Skeletal muscle satellite cell (primary cell): ENCODE data around the gene UBE2L3.
A peak's percentile ranks its signal among the peaks of the same experiment; 100 is the strongest.
"Not testable (repeated sequence)": the region's sequence is repeated elsewhere in the genome, so short reads cannot be mapped to it uniquely, and the experiment has no call there.

ENCODE experiments used
- H3K27me3 ChIP-seq: 2 replicates; pipeline ENCODE4 v1.7.0; 2013; ENCODE audit warnings: low read length; ENCODE audit not compliant: control insufficient read depth, insufficient read depth
- H3K36me3 ChIP-seq: 2 replicates; pipeline ENCODE4 v1.7.0; 2013; ENCODE audit warnings: mild to moderate bottlenecking, control low read depth, low read length; ENCODE audit not compliant: insufficient read depth
- H3K4me1 ChIP-seq: 2 replicates; pipeline ENCODE4 v1.7.0; 2013; ENCODE audit warnings: low read length; ENCODE audit not compliant: control insufficient read depth, insufficient read depth
- H3K4me2 ChIP-seq: 2 replicates; pipeline ENCODE4 v1.7.0; 2013; ENCODE audit warnings: mild to moderate bottlenecking, low read length
- H3K4me3 ChIP-seq: 2 replicates; pipeline ENCODE4 v1.7.0; 2013; ENCODE audit warnings: low read length
- H3K9ac ChIP-seq: 2 replicates; pipeline ENCODE4 v1.7.0; 2013; ENCODE audit warnings: mild to moderate bottlenecking, low read depth, low read length, moderate library complexity
- H3K9me3 ChIP-seq: replicated peaks from 2 replicates; pipeline ENCODE4 v1.7.0; 2013; ENCODE audit warnings: mild to moderate bottlenecking, control low read depth, low read length

The UBE2L3 gene

GRCh38 chr22:21634844-21635243 is 67.3 kb downstream of the UBE2L3 start:
- Histone ChIP-seq H3K4me2 (no peak overlapping the region), H3K4me1 (no peaks in the 10 kb centered on the region), H3K9ac (no peak overlapping the region), H3K4me3 (no peak overlapping the region), H3K27me3 (no peaks in the 10 kb centered on the region), H3K36me3 (no peaks in the 10 kb centered on the region), H3K9me3 (no peaks in the 10 kb centered on the region)

GRCh38 chr22:21635771-21636510 is 68.4 kb downstream of the UBE2L3 start:
- H3K4me3 ChIP-seq, result no peak overlapping the region
- no peaks in the 10 kb centered on the region for H3K27me3 ChIP-seq
- no peaks in the 10 kb centered on the region for H3K4me1 ChIP-seq
- no peaks in the 10 kb centered on the region for H3K9me3 ChIP-seq
- H3K36me3 ChIP-seq, result no peaks in the 10 kb centered on the region
- no peak overlapping the region for H3K9ac ChIP-seq
- no peak overlapping the region for H3K4me2 ChIP-seq

- Histone ChIP-seq H3K9me3 (no peaks in the 10 kb centered on the region), H3K4me3 (no peak overlapping the region), H3K27me3 (no peaks in the 10 kb centered on the region), H3K9ac (no peak overlapping the region), H3K36me3 (no peaks in the 10 kb centered on the region), H3K4me2 (no peak overlapping the region), H3K4me1 (peaks cover 4% of the 10 kb centered on the region)
Observed at GRCh38 chr22:21636629-21637218, 69.2 kb downstream of the UBE2L3 start.

- H3K4me3 ChIP-seq, H3K9me3 ChIP-seq, H3K4me2 ChIP-seq, H3K27me3 ChIP-seq, H3K36me3 ChIP-seq, H3K9ac ChIP-seq, H3K4me1 ChIP-seq: not testable (repeated sequence)
Observed at GRCh38 chr22:21637450-21637849, 69.9 kb downstream of the UBE2L3 start.

GRCh38 chr22:21639359-21639758 is 71.8 kb downstream of the UBE2L3 start:
- Histone ChIP-seq H3K4me3 (no peak overlapping the region), H3K9me3 (no peaks in the 10 kb centered on the region), H3K9ac (no peak overlapping the region), H3K27me3 (no peaks in the 10 kb centered on the region), H3K4me1 (peaks cover 15% of the 10 kb centered on the region), H3K4me2 (no peak overlapping the region), H3K36me3 (no peaks in the 10 kb centered on the region)

GRCh38 chr22:21640810-21641209 is 73.3 kb downstream of the UBE2L3 start:
- H3K4me1 ChIP-seq, result peaks cover 15% of the 10 kb centered on the region
- H3K36me3 ChIP-seq, result no peaks in the 10 kb centered on the region
- H3K4me2 ChIP-seq, result peak overlapping the region; percentile 99
- no peaks in the 10 kb centered on the region for H3K27me3 ChIP-seq
- no peak overlapping the region for H3K4me3 ChIP-seq
- no peak overlapping the region for H3K9ac ChIP-seq
- H3K9me3 ChIP-seq, result no peaks in the 10 kb centered on the region

GRCh38 chr22:21641417-21641788 is 73.9 kb downstream of the UBE2L3 start:
- H3K9ac ChIP-seq, result peak overlapping the region; percentile 73
- peak overlapping the region; percentile 99 for H3K4me2 ChIP-seq
- H3K4me3 ChIP-seq, result peak overlapping the region; percentile 80
- no peaks in the 10 kb centered on the region for H3K9me3 ChIP-seq
- H3K36me3 ChIP-seq, result no peaks in the 10 kb centered on the region
- H3K27me3 ChIP-seq, result no peaks in the 10 kb centered on the region
- H3K4me1 ChIP-seq, result peaks cover 15% of the 10 kb centered on the region

- H3K36me3 ChIP-seq, result peaks cover under 1% of the 10 kb centered on the region
- H3K4me3 ChIP-seq, result peak within 1 kb of the TSS; percentile 93
- H3K27me3 ChIP-seq, result no peaks in the 10 kb centered on the region
- H3K9ac ChIP-seq, result peak within 1 kb of the TSS; percentile 87
- peak within 1 kb of the TSS; percentile 99 for H3K4me2 ChIP-seq
- no peaks in the 10 kb centered on the region for H3K9me3 ChIP-seq
- H3K4me1 ChIP-seq, result peaks cover 15% of the 10 kb centered on the region
Observed at GRCh38 chr22:21641789-21642583, 74.5 kb downstream of the UBE2L3 start, which contains the start of gene SDF2L1. TSS of gene SDF2L1 (plus strand) at chr22:21642302. CDS start at chr22:21642337, 35 bp downstream.

- Histone ChIP-seq H3K36me3 (peaks cover 5% of the 10 kb centered on the region), H3K4me2 (peak overlapping the region; percentile 99), H3K9ac (peak overlapping the region; percentile 87), H3K4me1 (peaks cover 15% of the 10 kb centered on the region), H3K9me3 (no peaks in the 10 kb centered on the region), H3K27me3 (no peaks in the 10 kb centered on the region), H3K4me3 (peak overlapping the region; percentile 93)
Observed at GRCh38 chr22:21642584-21643448, 75.3 kb downstream of the UBE2L3 start.

GRCh38 chr22:21643533-21644357 is 76.2 kb downstream of the UBE2L3 start:
- peak overlapping the region; percentile 87 for H3K9ac ChIP-seq
- peaks cover 15% of the 10 kb centered on the region for H3K4me1 ChIP-seq
- H3K9me3 ChIP-seq, result no peaks in the 10 kb centered on the region
- H3K36me3 ChIP-seq, result peaks cover 5% of the 10 kb centered on the region
- peak overlapping the region; percentile 93 for H3K4me3 ChIP-seq
- peak overlapping the region; percentile 99 for H3K4me2 ChIP-seq
- H3K27me3 ChIP-seq, result no peaks in the 10 kb centered on the region
